ENCODE results near the gene ROBO1. TPM values are rescaled to one million over a fixed set of nuclear protein-coding genes. Genes with fewer than 3 reads are reported as not detected.

Gene ROBO1
- total RNA-seq, 1 experiment from 2014 or later = 32.2 TPM

- peaks cover 95% of the 10 kb centered on the region for H3K27me3 Mint-ChIP-seq (ENCODE audit: insufficient read depth, unreplicated experiment)
- no peaks in the 10 kb centered on the region for H3K36me3 Mint-ChIP-seq (ENCODE audit: insufficient read depth, unreplicated experiment)
- ChIA-PET POLR2A (no interaction called here), CTCF (interaction anchor here (0.9 kb wide), 1 partner anchor 18 kb away, joined by 4 read pairs; no protein-coding TSS in a partner anchor)
- no peaks in the 10 kb centered on the region for H3K9me3 Mint-ChIP-seq (ENCODE audit: unreplicated experiment)
- DNase-seq (ENCODE audit: unreplicated experiment) = no peak
- no TSS peak for BruUV-seq (replicated peaks)
- intact Hi-C loops (cut with micrococcal nuclease) = no loop called here
- no peak overlapping the region for H3K4me3 Mint-ChIP-seq (ENCODE audit: unreplicated experiment)
- H3K4me1 Mint-ChIP-seq (ENCODE audit: insufficient read depth, unreplicated experiment) = no peaks in the 10 kb centered on the region
- no peak for TF ChIP-seq CTCF (IDR thresholded peaks at IDR 0.05; ENCODE audit: unreplicated experiment)
- H3K27ac Mint-ChIP-seq (ENCODE audit: low read depth, unreplicated experiment) = no peak overlapping the region
These were observed 700.1 kb downstream of the ROBO1 start for GRCh38 chr3:79067734-79068133.

- TF ChIP-seq CTCF (IDR thresholded peaks at IDR 0.05; ENCODE audit: unreplicated experiment) = no peak
- Mint-ChIP-seq H3K36me3 (ENCODE audit: insufficient read depth, unreplicated experiment) (no peaks in the 10 kb centered on the region), H3K4me1 (ENCODE audit: insufficient read depth, unreplicated experiment) (no peaks in the 10 kb centered on the region), H3K9me3 (ENCODE audit: unreplicated experiment) (no peaks in the 10 kb centered on the region), H3K27ac (ENCODE audit: low read depth, unreplicated experiment) (no peak overlapping the region), H3K27me3 (ENCODE audit: insufficient read depth, unreplicated experiment) (peaks cover 100% of the 10 kb centered on the region), H3K4me3 (ENCODE audit: unreplicated experiment) (no peak overlapping the region)
- intact Hi-C loops (cut with micrococcal nuclease) = no loop called here
- ChIA-PET POLR2A (no interaction called here), CTCF (interaction anchor here (0.8 kb wide), 1 partner anchor 20 kb away, joined by 3 read pairs; no protein-coding TSS in a partner anchor)
- no TSS peak for BruUV-seq (replicated peaks)
- DNase-seq (ENCODE audit: unreplicated experiment) = no peak
These were observed 701.3 kb downstream of the ROBO1 start for GRCh38 chr3:79066481-79066880.

- TF ChIP-seq CTCF (IDR thresholded peaks at IDR 0.05; ENCODE audit: unreplicated experiment) = no peak
- POLR2A ChIA-PET = interaction anchor here (0.7 kb wide), 1 partner anchor 23 kb away, joined by 3 read pairs; no protein-coding TSS in a partner anchor
- BruUV-seq (replicated peaks) = no TSS peak
- Mint-ChIP-seq H3K36me3 (ENCODE audit: insufficient read depth, unreplicated experiment) (no peaks in the 10 kb centered on the region), H3K9me3 (ENCODE audit: unreplicated experiment) (no peaks in the 10 kb centered on the region), H3K27me3 (ENCODE audit: insufficient read depth, unreplicated experiment) (peaks cover 81% of the 10 kb centered on the region), H3K27ac (ENCODE audit: low read depth, unreplicated experiment) (no peak overlapping the region), H3K4me3 (ENCODE audit: unreplicated experiment) (no peak overlapping the region), H3K4me1 (ENCODE audit: insufficient read depth, unreplicated experiment) (no peaks in the 10 kb centered on the region)
- intact Hi-C loops (cut with micrococcal nuclease) = no loop called here
- no peak for DNase-seq (ENCODE audit: unreplicated experiment)
- CTCF ChIA-PET = interaction anchor here (0.7 to 2.6 kb wide), 2 partner anchors 22 to 27 kb away, joined by 4 to 9 read pairs; no protein-coding TSS in a partner anchor
These were observed 704.2 kb downstream of the ROBO1 start for GRCh38 chr3:79063624-79064023.

GRCh38 chr3:79057756-79058155, 710.0 kb downstream of the ROBO1 start:
- Mint-ChIP-seq H3K27ac (ENCODE audit: low read depth, unreplicated experiment) (no peak overlapping the region), H3K9me3 (ENCODE audit: unreplicated experiment) (peaks cover 14% of the 10 kb centered on the region), H3K4me3 (ENCODE audit: unreplicated experiment) (no peak overlapping the region), H3K4me1 (ENCODE audit: insufficient read depth, unreplicated experiment) (no peaks in the 10 kb centered on the region), H3K36me3 (ENCODE audit: insufficient read depth, unreplicated experiment) (no peaks in the 10 kb centered on the region), H3K27me3 (ENCODE audit: insufficient read depth, unreplicated experiment) (peaks cover 33% of the 10 kb centered on the region)
- ChIA-PET POLR2A (no interaction called here), CTCF (interaction anchor here (1.2 kb wide), 1 partner anchor 29 kb away, joined by 5 read pairs; no protein-coding TSS in a partner anchor)
- TF ChIP-seq CTCF (IDR thresholded peaks at IDR 0.05; ENCODE audit: unreplicated experiment) = no peak
- DNase-seq (ENCODE audit: unreplicated experiment) = no peak
- intact Hi-C loops (cut with micrococcal nuclease) = no loop called here
- BruUV-seq (replicated peaks) = no TSS peak

Data from MCF 10A (cell line).